ENCODE results near the gene PRKN.

Gene PRKN

DNA sequence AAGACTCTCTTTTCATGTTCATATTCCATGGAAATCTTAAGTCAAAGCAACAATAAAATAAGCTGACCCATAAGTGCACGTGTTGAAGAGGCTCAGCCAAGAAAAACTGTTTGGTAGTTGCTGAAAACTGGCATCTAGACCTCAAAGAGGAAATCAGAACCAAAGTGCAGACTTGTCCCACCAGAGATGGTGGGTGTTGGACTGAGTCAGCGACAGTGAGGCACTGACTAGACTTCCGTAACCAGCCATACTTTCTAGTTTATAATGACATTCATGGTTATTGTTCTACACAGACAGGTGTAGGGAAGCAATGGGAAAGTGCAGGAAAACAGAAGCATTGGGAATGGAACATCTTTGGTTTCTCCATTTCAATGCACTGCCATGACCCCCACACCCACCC lies 1278.0 kb downstream of the PRKN start:
- no peak for DNase-seq

DNA sequence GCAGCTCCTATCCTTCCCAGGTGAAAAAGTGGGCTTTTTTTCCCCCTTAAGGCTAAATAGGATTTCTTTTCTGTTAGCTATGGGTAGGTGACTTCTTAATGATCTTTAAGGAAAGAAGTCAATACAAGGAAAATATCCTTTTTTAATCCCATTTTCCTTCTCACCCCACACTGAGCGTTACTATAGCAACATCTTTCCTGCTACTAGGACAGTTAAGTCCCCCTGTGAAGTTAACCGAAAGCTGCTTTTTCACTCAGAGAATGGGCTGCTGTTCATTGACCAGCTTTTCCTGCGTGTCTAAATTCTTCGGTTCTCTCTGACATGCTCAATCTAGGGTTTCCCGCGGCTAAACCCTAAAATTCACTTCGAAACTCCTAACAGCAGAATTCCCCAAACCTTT lies 1280.6 kb downstream of the PRKN start:
- DNase-seq, result no peak

DNA sequence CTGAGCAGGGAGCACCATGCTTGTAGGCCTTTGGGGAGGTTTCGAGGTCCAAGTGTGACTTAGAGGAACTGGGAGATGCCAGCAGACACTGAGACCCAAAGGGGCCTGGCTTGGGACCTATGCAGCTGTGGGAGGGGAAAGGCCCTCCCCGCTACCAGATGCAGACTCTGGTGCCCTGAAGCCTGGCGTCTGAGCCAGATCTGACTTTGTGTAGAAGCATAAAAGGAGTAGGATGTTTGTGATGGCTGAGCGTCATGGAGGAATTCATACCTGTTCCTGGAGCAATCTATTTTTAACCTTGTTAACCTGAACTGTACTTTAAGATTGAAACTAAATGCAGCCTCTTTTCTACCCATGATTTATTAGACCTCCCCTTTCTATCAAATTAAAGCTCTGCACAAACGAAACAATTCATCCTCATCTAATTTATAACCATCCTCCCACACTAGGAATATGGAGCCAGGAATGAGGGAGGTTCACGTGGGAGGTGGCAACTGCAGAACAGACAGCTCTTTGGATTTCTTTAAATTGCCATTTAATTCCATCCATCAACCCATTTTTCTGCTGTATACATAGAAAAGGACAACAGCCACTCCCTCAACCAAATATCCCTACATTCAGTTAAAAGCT lies 1281.2 kb downstream of the PRKN start:
- no peak for DNase-seq

DNA sequence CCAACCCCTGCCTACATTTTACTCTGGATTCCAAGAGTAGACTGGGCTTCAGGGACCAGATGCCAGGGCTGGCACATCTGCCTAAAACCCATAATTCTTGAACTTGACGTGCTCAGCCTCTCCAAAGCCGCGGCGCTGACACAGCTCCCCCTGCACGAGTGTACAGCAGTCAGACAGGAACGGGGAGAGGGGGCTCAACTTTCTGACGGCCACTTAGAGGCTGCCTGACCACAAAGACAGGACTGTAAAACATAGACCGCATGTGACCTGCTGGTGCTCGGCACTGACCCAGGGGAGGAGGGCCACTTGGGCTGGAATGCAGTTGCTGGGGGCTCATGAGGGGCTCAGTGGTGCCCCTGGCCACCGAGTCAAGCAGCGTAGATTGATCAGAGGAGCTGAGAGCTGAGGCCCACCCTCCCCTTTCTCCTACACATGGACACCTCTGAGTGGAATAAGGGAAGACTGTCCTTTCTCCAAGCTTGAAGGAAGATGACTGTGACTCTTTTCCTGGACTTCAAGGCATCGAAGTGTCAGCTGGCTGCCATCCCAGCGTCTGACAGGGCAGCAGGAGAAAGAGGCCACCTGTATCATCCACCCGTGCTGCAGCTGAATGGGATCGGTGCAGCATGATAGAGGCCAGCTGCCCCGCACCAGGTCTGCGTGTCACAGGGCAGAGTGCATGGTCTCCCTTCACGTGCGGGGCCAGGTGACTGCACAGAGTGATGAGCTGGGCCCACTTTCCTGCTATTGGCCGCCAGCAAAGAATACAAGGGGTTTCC lies 1282.4 kb downstream of the PRKN start:
- DNase-seq, result no peak

DNA sequence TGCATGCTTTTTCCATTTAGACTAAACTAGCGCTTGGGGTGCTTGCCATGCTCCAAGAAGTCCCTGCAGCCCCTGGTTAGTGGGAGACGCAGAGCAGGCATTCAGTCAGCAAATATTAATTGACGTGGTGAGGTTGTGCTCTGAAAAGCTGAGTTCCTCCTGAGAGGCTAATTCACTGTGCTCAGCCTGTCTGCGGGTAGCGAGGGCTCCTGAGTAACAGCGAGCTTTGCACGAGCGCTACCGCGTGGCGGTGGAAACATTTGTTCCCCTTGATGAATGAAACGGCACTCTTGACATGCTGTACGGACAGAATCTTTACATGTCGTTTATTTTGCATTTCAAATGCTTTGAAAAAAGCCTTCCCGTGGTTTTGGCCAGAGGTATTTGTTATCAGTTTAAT lies 1283.1 kb downstream of the PRKN start:
- no peak for DNase-seq

DNA sequence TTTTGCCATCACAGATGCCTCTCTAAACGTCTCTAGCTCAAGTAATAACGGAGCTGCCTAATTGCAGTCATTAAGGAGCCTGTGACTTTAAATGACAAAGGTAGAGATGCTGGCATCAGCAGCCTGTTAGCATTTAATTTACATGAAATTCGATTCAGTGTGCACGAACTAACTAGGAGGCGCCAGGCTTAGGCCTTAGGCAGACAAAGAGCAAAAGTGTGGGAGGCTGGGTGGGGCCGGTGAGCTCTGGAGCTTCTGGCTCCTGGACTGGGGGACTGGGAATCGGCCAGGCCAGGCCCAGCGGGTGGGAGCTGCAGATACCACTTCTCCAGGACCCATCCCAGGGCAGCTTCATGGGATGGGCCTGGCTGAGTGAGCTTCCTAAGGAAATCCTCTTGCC lies 1283.7 kb downstream of the PRKN start:
- no peak for DNase-seq

DNA sequence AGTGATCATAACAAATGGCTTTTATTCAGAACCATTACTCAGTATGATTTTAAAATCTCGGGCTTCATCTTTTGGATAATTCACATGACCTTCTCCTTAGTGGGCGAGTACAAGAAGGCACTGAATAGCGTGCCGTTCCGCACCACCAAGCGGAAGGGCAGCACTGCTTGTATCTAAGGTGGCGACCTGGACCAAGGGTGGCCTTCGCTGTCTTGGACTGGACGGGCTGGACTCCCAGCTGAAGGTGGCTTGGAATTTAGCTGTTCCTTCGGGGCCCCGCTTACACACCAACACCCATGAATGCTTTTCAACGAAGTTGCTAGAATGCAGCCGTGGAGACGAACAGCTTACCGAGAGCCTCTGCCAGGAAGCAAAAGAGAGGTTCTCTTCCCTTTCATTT lies 1285.1 kb downstream of the PRKN start:
- no peak for DNase-seq

DNA sequence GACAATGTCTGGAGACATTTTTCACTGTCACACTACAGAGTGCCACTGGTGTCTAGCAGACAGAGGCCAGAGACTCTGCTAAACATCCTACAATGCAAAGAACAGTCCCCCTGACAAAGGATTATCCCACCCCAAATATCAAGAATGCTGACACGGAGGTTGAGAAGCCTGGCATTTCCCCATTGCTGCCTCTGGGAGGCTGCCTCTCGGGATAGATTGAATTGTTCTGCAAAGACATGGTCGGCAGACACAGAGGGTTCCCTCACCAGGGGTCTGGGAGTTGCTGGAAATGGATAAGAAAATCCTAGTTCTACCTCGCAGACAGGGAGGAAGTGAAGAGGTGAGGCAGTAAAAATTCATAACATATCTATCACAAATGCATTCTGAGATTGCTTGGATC lies 1287.3 kb downstream of the PRKN start:
- DNase-seq, result no peak

DNA sequence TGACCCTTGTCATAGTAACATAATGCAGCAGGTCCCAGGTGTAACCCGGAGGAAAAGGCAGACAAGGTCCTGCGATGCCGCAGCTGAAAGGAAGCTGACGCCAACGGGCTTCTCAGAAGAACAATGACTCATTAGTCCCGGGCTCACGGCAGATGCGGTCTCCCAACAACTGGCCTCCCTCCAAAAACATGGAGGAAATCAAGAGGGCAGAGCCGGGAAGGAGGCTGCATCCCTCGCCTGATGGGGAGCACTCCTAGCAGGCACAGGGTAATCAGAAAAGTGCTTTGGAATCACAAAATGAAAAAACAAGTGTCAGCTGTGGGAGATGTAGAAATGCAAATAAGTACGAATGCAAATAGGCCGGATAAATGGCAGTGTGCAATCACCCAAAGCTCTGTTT lies 1288.5 kb downstream of the PRKN start:
- DNase-seq, result no peak

DNA sequence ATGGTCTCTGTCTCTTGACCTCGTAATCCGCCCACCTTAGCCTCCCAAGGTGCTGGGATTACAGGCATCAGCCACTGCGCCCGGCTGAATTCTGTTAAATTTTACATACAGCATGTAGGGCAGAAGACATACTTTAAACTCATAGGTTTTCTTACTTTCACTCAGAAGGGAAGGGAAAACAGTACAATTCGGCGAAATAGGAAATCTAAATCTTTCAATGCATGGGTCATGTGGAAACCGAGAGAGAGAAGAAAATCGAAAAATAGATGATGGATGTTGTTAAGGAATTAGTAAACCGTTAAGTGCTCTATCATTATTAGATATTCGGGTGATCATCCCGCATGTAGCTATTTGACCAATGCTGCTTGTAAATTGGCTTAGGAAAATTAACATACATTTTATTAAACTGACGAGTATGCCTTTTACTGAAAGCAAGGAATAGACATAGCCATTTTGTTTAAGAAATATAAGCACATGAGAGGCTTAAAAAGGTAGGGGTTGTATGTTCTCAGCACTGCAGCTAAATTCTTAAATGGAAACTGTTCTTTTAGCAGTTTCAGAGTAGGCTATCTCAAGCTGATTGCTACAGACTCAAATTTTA lies 1289.0 kb downstream of the PRKN start:
- no peak for DNase-seq

DNA sequence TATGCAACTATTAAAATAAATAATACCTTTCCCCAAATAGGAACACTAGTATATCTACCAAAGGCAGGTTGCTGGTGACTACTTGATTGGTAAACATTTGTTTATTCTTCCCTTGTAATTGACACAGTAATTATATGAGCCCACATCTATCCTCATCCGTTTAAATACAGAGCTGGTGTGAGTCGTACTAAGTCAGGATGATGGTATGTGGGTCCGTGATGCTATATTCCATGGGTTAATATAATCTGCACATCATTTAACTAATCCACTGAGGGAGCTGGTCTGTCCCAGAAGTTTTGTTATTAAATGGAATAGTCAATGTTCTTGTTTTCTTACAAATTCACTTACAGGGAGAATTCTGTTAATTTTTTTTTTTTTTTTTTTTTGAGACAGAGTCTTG lies 1289.7 kb downstream of the PRKN start:
- DNase-seq, result no peak

DNA sequence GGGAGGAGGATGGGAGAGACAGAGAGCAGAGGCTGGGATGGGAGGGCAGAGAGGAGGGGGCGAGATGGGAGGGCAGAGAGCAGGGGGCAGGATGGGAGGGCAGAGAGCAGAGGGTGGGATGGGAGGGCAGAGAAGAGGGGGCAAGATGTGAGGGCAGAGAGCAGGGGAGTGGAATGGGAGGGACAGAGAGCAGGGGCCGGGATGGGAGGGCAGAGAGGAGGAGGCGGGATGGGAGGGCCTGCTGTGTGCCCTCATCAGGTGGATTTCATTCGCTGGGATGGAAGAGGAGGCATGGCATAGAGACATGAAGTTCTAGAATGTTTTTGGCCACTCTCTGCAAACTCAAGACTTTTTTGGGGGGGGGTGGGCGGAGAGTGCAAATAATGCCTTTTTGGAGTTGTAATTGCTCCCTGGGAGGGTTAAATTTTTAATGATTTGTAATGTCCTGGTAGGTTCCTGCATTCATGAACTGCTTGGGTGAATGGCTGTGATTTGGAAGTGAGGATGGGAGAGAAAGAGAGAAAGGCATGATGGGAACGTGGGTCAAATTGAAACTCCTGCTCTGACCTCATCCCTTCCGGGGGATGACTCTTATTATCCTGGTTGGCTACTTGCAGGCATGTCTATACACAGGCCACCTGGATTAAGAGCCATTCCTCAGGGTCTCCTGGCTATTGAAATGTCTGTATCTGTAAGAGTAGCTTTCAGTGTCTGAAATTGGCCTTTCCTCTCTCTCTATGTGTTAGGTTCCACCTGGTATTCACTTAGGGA lies 1291.3 kb downstream of the PRKN start:
- no peak for DNase-seq

DNA sequence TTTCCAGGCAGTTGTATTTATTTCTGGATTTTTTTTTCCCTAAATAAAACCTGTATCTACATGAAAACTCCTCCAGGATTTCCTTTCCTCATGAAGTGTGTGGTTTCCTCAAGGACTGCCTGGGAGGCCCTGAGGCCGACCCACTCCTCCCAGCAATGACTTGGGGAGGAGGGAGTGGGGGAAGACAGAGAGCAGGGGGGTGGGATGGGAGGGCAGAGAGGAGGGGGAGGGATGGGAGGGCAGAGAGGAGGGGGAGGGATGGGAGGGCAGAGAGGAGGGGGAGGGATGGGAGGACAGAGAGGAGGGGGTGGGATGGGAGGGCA lies 1291.9 kb downstream of the PRKN start:
- DNase-seq, result no peak

DNA sequence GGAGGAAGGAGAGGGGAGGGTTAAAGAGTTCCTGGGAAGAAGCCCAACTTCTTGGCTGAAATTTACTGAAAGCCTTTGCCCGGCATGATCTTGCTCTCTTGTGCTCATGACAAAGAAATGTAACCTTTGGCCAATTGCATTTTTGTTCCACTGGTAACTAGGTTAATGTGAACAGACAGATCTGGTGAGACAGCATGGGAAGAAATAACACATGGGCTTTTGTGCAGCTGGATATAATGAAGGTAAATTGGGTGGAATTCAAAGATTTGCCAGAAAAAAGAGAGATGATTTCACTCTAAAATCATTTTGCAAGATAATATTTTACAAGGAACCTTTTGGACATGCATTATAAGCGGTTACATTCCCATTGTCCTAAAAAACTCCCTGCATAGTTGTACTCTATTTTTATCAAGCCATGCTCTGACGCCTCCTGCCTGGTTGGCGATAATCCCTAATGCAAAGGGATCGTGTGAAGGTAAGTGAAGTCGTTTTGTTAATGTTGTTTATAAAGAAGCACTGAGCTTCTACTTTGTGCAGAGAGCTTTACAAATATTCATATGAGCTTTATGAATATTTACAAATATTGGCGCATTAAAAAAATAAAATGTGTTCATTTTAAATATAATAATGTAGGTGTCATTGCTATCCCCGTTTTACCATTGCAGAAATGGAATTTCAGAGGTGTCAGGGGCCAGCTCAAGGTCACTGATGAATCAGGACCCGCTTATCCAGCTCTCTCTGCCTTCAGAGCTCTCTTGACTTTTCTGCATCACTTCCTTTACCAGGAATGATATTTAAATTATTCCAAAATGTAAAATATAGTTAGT lies 1292.4 kb downstream of the PRKN start:
- DNase-seq, result no peak

DNA sequence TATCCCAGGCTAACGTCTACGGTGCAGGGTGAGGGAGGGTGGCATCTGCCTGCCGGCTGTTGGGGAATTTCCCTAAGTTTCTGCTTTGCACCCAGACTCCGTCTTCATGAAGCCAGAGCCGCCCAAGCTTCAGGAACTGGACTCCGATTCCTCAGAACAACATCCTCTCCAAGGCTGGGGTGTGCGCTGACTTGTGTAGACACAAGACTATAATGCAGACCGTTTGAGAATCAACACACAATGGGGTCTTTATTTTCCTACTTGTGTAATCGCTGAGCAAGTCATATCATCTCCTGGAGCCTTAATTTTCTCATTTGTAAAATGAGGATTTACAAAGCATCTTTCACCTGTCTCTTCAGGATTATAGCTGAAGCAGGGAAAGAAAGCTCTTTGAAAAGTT lies 1293.2 kb downstream of the PRKN start:
- no peak for DNase-seq

DNA sequence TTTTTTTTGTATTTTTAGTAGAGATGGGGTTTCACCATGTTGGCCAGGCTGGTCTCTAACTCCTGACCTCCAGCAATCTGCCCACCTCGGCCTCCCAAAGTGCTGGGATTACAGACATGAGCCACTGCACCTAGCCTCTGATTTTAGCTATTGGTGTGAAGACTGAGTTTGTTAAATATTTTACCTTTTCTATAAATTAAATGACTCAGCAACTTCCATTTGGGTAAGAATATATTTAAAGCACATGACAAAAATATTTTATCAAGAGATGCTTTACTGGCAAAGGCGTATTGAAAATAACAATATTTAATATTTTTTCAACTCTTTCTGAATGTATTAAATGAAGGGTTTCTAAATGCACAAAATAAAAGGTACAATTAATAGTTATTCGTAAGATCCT lies 1295.0 kb downstream of the PRKN start:
- no peak for DNase-seq

DNA sequence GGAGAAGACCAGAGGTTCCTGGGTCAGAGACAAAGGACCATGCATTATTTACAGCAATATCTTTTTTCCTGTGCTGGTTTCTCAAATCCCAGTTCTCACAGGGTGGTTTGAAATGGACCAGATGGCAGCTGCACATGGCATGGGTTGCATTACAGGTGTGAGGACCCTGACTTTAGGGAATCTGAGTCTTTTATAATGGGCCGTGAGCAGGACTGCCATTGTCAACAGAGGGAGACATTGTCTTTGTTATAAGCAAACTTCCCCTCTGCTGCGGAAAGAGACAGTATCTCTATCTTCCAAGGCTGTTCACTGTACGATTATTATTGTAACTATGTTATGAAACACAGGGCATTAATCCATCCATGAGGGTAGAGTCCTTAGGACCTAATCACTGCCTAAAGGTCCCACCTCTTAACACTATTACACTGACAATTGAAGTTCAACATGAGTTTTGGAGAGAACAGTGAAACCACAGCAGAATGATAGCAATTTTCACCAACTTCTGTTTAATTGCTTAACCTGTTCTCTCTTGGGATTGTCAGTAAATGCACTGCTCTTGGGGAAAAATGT lies 1297.6 kb downstream of the PRKN start:
- no peak for DNase-seq

DNA sequence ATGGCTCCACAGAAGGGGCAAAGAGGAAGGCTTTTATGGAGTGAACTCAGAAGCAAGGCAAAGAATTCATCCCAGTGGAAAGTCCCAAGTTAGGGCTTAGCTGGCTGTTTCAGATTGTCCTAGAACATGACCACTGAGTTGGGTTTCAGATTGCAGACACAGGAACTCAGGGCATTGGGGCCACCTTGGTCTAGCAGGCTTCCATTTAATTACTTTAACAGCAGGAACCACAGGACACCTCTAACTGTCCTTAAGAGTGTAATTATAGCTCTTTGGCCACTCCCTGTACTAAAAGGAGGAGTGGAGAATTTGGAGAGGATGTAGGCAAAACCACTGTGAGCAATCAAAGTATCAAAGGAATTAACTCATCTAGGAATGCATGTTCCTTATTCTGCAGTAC lies 1303.1 kb downstream of the PRKN start:
- no peak for DNase-seq

DNA sequence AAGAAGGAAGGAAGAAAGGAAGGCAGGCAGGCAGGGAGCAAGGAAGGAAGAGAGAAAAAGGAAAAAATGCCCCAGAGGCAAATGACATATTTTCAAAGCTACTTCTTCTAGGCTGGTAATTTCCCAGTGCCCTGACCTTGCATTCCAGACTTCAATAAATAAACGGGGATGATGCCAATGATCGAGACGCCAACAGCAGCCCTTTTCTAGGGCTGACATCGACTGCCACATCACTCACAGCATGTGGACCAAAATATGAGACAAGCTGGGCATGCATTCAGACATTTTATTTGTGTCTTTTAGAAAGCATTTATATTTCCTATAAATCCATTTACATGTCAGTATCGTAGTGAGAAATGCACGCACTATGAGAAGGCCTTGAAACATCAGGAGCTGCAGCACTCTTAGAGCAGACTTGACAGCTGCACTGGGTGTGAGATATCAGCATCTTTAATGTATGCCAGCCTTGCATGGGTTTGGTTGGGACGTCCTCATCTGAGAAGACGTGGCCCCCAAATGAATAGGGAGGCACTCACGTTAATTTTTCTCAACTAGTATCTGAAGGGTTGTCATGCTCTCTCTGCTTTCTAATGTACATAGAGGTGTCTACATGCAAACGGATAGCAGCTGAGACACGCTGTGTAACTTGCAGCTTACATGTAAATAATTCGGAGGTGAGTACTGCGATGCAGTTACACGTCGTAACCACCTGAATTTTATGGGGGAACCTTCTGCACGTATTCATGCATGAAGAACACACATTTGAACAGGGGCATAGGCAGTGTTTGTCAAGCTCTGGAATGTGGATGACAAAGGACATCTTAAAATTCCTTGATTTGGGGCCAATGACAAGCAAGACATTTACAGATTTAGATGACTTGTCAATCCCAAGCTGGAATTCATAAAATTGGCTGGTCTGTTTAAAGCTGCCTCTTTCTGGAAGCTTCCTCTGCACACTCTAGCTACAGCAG lies 1304.6 kb downstream of the PRKN start:
- DNase-seq, result no peak

DNA sequence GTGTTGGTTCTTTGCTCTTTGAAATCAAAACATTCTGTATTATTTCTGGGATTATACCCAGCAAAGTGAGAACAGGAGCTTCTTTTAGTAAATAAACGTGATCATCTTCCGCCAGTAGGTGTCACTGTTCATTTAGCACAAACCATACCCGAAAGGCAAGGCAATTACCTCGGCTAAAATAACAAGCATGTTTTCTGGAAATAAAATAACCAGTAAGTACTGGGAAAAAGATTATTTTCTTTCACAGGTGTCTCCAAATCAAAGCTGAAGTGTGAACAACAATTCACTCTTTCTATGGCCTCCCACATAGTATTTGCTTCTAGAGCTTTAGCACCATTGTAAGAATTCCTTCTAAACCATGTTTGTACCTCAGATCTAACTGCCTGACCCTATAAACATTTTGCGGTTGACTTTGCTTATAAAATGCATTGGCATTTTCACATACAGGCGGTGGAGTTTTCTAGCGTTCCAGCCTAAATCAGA lies 1309.1 kb downstream of the PRKN start:
- DNase-seq, result no peak
